Right renal cortex interstitium (tissue), 3 donors: ENCODE data around the gene INPP5F. TPM values are rescaled to one million over a fixed set of nuclear protein-coding genes. Genes with fewer than 3 reads are reported as not detected.
"Not testable (repeated sequence)": the region's sequence is repeated elsewhere in the genome, so short reads cannot be mapped to it uniquely, and the experiment has no call there.

Experiments
- DNase-seq, 3 donors: peaks; one replicate each; pipeline ENCODE4 v3.0.0-alpha.2; 2013; ENCODE audit warnings: low read depth in 3 of 3, low spot score in 2 of 3
- polyA plus RNA-seq, 3 donors: library from polyadenylated mRNA; unstranded; fragments of 120-200 nt; gene quantifications; one replicate each; pipeline ENCODE4 v1.2.1, GENCODE V29; 2013; ENCODE audit not compliant: insufficient read length in 3 of 3

The INPP5F gene
- polyA plus RNA-seq, 3 donors, result 50.6 to 62.5 (median 58.1) TPM

DNA sequence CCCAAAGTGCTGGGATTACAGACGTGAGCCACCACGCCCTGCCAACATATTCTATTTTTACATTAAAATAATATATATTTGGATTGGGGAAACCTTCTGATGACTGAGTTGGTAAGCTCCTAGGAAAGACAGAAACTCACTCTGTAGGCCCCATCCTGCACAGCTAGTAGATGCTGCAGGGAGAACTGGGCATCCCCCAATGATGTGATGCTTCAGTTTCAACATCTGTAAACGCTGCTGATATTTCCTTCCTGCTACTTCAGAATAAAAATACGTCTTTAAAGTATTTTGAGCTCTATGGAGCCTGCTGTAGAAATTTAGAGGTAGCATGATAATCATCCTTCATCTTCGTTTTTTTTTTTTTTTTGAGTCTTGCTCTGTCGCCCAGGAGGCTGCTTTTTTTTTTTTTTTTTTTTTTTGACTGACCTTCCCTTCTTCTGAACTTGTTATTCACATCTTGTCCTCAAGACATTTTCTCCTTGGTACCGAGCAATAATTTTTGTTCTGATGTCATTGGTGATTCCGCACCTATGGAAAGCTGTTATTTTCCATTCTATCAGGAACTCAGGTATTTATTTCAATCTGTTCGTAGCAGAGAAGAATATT lies 21.8 kb upstream of the INPP5F start:
- DNase-seq, result no peak

DNA sequence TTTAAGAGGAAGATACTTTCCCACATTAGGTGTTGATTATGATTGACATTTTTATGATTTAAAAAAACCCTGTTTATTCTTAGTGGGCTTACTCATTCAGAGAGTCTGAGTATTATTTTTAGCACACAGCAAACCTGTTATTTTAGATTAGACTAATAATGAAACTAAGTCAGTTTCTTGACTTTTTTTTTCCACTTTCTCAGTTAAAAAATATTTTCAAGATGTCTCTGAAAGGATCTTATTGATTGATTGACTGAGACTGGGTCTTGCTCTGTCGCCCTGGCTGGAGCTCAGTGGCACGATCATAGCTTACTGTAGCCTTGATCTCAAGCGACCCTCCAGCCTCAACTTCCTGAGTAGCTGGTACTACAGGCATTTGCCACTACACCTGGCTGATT lies 20.4 kb upstream of the INPP5F start:
- DNase-seq, result no peak

DNA sequence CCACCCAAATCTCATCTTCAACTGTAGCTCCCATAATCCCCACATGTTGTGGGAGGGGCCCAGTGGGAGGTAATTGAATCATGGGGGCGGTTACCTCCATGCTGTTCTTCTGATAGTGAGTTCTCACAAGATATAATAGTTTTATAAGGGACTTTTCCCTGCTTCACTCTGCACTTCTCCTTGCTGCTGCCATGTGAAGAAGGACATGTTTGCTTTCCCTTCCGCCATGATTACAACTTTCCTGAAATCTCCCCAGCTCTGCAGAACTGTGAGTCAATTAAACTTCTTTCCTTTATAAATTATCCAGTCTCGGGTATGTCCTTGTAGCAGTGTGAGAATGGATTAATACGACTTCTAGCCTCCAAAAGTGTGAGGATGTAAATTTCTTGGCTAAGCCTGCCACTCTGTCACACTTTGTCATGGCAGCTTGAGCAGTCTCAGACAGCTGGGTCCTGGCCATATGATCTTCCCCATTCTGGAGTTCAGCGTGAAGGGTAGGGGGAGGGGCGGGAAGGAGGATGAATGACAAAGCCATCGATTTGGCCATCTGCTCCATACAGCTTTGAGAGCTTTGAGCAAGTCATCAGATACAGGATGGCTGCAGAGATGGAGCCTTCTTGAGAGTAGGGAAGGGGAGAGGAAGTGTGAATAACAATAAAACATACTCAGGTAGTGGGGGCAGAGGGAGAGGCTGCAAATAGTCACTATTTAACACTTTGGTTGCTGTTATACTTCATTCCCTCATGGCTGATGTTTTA lies 19.1 kb upstream of the INPP5F start:
- no peak for DNase-seq

DNA sequence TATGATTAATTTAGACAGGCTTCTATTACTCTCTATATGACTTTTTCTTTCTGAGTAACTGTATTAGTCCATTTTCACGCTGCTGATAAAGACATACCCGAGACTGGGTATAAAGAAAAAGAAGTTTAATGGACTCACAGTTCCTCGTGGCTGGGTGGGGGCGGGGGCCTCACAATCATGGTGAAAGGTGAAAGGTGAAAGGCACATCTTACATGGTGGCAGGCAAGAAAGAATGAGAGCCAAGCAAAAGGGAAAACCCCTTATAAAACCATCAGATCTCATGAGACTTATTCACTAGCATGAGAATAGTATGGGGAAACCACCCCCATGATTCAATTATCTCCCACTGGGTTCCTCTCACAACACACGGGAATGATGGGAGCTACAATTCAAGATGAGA lies 18.5 kb upstream of the INPP5F start:
- not testable (repeated sequence) for DNase-seq

DNA sequence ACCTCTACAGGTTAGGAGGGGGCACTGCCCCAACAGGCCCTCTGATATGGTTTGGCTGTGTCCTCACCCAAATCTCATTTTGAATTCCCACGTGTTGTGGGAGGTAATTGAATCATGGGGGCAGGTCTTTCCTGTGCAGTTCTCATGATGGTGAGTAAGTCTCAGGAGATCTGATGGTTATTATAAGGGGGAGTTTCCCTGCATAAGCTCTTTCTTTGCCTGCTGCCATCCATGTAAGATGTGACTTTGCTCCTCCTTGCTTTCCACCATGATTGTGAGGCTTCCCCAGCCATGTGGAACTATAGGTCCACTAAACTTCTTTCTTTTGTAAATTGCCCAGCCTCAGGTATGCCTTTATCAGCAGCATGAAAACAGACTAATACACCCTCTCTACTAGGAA lies 14.9 kb upstream of the INPP5F start:
- not testable (repeated sequence) for DNase-seq

DNA sequence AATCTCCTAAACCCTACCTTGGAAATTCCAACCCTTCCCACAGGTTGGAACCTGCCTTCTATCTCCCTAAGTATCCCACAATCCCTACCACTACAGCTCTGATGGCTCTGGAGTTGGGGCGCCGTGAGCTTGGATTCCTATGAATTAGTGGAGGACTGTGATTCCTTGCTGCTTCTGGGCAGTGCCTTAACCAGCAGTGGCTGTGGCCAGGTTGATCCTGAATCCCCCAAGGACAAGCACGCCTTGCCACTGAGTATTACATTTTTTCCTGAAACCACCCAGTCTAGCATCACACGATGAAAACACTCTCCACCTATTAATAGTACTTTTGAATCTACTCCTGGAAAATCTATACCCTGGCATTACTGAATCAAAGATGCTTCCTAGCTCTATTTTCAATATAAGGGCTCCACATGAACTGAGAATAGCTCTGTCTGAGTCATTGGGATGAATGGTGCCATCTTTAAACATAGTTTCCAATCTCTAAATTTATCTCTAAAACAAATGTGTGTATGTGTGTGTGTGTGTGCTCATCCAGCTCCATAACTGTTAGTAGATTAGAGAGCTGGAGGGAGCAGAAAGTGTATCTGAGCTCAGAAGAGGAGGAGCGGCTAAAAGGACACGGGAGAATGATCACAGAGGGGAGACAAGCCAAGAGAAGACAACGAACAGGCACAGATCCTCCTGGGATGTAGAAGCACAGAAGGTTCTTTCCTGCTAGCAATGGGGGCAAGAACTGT lies 11.9 kb upstream of the INPP5F start:
- no peak for DNase-seq

DNA sequence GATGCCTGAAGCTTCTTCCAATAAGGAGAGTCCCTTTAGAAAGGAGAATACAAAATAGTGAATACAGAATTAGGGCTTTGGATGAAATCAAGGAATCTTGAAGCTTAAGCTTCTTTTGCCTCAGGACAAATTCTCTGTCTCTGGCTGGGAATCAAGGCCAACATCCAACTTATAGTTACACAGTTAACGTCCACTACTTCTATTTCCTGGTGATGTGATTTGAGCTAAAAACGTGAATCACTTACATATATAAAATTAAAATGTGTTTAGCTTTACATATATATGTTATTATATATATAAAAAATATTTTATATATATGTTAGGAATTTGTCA lies 11.4 kb upstream of the INPP5F start:
- no peak for DNase-seq

DNA sequence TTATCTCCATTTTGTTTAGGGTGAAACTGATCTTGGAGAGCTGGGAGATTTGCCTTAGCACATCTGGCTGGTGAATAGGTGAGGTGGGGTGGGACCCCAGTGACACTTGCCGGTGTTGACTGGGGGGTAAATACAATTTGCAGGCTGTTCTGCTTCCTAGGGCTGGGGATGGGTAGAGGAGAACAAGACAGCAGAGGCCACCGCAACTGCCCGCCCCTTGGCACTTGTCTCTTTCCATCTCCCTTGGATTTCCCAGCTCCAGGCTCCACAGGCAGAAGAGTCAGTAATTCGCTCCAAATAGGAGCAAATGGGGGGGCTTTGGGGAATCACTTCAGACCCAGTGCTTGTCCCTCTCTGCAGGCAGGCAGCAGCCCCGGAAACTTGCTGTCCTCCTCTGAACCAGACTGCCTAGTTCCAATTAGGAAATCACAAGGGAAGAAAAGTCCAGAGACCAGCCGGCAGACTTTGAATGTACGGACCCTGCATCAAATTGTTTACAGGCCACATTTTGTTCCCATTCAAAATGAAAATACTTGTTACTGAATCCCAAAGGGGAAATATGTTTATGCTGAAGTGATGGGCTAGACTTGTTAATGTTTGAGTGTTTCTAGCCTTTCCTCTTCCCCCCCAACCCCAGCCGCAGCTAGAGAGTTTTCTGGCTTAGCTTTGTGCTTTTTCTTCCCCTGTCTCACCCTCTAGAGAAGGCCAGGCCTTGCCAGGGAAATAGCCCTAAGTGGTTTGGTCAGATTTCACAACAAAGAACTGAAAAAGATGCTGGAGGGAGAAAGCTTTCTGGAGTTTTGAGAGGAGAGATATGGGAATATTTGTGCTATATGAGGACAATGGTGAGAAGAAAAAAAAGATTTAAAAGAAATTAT lies 10.0 kb upstream of the INPP5F start:
- no peak for DNase-seq

DNA sequence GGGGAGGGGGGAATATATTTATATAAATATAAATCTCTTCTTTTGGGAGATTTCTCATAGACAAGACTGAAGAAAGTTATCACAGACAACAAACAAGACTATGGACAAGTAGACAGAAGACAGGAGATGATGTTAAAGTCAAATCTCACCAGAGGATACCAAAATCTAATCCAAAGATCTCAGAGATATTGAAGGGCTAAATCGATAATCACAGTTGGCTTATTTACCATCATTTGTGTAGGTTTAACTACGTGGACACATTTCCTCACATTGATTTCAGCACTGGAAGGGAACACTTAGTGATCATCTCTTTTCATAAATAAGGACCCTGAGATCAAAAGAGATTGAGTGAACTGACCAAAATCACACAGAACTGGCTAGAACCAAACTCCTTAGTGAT lies 2.7 kb upstream of the INPP5F start:
- DNase-seq, result no peak

DNA sequence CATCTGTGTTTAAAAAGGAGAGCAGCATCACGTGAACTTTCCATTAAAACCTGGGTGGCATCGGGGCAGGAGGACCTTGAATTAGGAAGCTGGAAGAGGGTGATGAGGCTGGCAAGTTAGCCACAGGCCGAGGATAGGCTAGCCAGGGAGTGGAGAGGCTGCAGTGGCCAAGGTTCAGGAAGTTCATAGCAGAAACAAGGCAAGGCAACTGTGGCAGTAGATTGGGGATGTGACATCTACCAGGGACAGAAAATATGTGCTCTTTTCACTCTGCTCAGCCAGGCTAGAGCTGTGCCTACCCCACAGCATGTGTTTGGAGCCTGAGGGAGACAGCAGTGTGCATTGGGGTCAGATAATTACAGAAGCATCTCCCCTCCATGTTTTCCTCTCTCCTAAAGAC lies 2.2 kb upstream of the INPP5F start:
- no peak for DNase-seq

DNA sequence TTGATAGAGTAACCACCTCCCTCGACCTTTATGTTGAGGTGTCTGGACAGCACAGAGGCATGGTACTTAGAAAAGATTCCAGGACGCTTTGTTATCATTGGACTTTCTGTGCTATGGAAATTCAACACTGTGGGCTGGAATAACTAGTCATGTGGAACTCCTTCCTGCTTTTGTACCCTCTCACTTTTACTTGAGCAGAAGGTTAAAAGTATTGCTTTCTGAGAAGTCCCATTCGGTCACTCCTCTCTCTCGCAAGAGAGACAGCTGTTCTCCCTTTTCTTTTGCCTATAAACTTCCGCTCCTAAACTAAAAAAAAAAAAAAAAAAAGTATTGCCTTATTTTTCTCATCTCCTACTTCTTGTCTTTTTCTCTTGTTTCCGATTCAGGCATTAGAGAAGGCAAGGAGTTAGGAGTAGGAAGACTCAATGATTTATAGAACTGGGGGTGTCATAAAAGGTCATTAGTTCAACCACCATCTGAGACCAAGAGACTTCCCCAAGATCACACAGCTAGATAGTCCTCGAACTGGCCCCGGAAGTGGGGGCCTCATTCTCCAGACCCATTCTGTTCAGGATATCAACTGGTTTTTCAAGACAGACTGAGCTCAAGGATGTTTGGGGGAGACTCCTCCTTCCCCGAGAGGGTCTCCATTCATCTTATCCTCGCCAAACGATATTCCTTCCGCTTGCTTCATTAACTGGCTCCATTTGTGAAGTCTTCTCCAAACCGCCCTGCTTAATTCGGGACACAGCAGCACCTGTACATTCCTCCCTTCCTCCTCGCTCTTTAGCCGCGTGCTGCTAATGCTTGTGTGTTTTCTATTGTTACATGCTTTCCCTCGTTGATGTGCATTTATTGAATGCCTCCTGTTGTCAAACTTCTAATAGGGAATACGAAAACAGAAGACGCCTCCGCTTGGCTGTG lies 995 bp upstream of the INPP5F start:
- DNase-seq, result peak; percentile 55 to 68 (median 62)

DNA sequence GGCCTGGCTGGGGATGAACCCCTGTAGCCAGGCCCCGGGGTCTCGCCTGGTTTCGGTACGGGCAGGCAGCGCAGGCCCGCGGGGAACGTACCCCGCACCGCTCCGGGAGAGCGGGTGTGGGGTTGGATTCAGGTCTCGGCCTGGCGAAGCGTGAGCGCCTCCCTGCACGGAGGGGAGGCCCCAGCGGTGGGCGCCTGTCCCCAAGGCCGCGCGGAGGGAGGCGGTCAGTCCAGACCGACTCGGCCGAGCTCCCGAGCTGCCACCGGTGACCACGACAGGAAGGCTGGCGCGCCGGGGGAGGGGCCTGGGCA lies 378 bp upstream of the INPP5F start:
- no peak for DNase-seq

DNA sequence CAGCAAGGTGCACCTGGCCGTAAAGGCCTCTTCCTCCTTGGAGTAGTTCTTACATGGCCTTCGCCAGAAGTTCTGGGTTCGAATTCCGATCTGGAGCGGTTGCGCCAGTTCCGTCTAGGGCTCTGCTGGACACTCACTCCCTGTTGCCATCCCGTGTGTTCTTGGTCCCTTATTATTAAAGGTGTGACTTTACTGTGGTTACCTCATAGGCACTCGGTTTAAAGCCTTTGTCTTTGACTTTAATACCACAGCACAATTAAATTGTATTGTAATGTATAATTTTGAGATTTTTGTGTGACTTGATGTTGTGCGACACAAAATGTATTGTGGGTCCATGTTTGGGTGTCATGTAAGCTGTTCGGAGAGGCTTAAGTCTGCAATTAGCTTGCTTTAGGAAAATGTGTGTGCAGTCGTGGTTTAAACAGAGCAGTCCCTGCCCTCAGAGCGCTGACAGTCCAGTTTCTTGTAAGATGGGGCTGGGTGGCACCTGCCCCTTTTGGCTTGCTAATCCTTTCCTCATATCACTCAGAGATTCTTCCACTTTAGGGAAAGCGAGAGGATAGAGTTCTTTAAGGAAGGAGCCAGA lies 919 bp downstream of the INPP5F start:
- DNase-seq, result no peak

DNA sequence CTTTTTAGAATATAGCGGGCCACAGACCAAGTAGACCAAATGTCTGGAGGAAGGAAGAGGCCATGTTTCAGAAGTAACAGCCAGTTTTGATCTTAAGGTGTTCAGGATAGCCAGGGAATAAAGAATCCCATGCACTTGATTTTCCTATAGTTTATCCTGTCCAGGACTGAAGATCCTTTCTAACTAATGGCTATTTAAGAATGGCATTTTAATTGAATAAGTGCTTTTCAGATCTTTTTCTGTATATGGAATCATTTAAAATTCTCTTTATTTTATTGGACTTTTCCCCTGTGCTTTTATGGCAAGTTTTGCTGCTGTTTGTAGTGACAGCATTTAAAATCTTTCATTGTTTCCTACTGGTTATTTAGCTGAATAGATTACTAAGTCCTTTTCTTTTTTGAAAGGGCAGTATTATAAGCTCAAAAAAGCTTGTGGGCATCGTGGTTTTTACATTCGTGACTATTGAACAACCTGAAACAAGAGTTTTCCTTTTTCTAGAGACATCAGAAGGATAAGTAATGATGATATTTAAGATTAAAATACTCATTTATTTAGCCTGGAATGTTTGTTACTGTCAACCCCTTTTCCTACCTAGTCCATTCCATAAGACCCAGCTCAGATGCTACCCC lies 2.4 kb downstream of the INPP5F start:
- no peak for DNase-seq

DNA sequence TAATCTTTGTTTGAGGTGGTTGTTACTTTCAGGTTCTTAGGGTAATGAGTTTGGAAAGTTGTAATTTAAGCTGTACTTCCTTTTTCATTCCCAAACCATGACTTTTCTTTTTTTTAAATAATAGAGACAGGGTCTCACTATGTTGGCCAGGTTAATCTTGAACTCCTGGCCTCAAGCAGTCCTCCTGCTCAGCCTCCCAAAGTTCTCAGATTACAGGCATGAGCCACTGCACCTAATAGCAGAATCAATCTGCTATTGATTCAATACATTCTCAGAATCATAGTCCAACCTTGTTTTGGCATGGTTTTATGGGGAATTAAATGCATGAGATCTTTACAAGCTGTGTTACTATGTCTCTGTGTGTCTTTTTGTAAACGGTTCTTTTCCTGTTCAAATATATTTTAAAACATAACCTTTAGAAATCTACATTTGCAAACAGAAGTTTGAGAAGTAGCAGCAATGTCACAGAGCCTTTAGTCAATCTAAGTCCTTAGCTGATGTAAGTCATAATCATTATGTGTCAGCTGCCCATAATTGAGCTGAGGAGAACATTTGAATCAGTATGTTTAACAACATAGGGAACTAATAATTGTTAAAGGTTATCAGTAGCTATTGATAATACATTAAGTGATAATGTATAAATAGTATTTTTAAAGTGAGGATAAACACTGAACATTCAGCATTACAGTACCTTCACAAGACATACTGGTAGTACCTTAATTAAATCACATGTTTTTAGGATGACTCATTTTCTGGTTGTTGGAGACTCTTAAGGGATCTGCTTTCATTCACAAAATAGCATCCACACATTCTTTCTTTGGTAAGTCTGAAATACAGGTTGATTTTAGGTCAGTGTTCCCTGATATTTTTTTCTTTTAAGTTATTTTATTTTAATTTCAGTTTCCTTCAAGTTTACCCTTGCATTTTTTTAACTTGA lies 8.8 kb downstream of the INPP5F start:
- DNase-seq, result no peak

DNA sequence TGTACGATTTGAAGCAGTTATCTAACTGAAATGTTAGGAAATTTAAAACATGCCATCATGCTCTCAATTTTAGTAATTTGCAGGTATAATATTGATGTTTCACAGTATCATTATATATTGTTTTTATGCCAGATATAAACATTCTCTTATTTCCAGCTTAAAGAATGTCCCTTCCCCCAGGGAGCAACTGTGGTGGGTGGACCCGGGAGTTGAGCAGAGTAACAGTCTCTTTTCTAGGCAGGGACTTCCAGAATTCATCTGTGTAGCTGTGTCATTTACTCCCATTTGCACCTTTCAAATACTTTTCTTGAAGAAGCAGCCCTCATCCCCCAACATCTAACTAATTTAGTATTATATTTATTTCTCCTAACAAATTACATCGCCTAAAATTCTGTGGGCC lies 9.6 kb downstream of the INPP5F start:
- DNase-seq, result no peak

DNA sequence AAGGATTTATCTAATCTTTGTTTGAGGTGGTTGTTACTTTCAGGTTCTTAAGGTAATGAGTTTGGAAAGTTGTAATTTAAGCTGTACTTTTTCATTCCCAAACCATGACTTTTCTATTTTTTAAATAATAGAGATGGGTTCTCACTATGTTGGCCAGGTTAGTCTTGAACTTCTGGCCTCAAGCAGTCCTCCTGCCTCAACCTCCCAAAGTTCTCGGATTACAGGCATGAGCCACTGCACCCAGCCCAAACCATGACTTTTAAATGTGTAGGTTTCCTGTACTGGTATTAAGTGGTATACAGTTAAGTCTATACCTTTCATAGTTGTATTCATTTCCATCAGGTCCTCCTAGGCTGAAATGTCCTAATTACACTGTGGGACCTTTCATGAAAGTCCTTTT lies 10.4 kb downstream of the INPP5F start:
- no peak for DNase-seq

DNA sequence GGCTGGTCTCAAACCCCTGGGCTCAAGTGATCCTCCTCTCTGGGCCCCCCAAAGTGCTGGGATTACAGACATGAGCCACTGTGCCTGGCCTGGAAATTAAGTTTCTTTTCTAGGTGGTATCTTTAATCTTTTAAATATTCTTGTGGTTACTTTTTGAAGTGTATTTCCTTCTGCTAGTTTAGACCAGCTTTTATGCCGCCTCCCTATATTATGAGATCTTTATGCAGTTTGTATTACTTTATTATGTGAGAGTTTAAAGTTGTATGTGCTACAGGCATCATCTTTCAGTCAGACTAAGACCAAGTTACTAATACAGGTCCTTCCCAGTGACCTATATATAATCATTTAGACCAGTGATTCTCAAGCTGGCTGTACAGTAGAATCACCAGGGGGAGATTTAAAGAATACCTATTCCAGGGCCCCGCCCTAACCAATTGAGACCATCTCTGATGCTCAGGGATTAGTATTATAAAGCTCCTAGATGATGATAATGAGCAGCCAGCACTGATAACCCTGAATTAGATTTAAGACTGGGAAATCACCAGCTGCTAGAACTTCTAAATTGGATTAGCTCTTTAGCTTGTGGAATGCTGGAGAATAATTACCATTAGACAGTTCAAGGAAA lies 11.3 kb downstream of the INPP5F start:
- DNase-seq, result no peak
